Esophagus mucosa (tissue), 1 donor: ENCODE results near the gene RIPPLY1. TPM values are rescaled to one million over a fixed set of nuclear protein-coding genes. Genes with fewer than 3 reads are reported as not detected.
"Not testable (repeated sequence)": the region's sequence is repeated elsewhere in the genome, so short reads cannot be mapped to it uniquely, and the experiment has no call there.

Experiments used
- ATAC-seq: fragments of 200-7000 bp; cut with Tn5 transposase; one replicate; pipeline ENCODE4 v1.9.1; 2020
- total RNA-seq: library from RNA; stranded (reverse); gene quantifications from one replicate; pipeline ENCODE4 v1.2.4, GENCODE V29; 2023
- donor health status: DM: yes; HTN: yes; CAD: no.

Gene RIPPLY1
- total RNA-seq, 1 donor from 2014 or later, result not detected

DNA sequence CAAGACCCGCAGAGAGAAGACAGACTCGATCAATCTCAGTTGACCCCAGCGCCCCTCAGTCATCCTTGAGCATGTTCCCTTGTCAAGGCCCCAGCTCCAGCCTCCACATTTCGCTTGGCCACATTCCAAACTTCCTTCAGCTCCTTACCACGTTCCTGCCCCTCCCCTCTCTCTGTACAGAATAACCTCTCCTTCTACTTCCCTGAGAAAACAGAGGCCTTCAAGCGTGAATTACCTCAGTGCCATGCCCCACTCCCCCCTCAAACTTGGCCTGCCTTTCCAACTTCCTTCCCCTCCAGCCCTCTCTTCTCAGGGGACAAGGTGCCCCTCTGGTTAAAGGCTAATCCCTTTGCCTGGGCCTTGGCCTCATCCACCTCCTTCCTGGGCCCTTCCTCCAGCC, 3.2 kb upstream of the RIPPLY1 start:
- no peak for ATAC-seq

DNA sequence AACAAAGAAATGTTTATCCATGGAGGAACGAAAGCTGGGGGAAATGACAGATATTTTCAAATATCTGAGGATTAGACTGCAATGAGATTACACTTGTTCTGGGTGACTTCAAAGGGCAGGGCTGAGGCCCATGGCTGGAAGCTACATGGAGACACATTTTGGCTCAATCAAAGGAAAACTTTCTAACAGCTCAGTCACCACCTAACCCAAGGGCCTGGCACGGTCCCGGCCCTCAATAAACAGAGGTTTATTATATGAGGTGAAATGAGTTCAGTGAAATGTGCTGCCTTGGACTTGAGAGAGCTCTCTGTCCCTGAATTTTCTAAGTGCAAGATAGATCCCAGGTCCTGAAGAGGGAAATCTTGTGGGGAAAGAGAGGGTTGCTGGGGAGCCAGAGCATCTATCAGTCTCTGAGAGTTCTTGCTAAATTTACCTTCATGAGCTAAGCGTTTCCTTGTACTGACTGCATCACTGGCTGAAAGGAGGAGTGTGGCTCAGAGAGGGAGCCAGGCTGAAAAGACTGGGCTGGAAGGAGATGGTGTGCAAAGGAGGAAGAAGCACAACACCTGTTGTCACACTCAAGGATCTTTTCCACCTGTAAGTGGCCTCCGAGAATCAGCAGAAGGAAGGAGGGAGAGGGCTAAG, 2.0 kb upstream of the RIPPLY1 start:
- ATAC-seq, result no peak

DNA sequence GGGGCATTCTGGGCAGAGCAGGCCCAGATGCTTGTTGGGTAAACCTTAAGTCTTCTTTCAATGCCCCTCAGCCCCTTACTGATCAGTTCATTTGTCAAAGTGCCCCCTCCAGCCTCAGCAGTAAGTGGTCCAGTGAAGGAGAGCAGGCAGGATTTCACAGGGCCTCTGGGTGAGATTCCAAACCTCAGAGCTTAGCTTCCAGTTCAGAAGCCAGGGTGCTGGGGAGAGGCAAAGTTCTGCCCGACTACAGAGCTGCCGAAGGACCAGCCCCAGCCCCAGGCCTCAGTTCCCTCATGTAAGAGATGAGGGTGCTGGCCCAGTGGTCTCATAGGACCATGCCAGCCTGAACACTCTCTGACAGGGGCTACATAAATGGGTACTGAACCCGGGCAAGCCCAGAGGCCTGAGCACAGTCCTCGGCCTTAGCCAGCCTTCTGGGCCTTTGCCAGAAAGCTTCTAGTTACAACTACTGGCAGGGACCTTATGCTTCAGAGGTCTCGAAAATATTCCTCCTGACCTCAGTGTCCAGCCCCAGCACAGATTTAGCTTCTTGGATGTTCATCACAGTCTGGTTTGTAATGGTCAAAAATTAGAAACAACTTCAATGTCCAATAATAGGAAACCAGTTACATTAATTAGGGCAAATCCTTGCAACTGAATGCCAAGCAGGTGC, 851 bp upstream of the RIPPLY1 start:
- no peak for ATAC-seq

DNA sequence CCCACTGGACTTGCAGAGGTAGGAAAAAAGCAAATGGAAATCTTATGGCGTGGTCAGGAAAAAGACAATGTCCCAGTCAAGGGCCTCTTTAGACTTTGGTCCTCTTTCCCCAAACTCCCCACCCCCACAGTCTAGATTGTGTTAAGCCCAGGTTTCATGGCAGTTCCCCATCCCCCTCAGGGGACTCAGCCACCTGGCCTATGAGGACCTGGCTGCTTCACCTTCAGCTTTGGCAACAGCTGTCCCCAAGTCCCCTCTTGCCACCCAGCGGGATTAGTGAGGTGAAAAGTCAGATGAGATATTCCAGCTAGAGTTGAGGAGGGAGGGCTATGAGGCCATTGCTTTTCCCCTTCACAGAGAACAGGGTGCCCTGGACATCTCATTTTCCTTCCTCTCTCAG, 457 bp downstream of the RIPPLY1 start:
- ATAC-seq, result no peak

DNA sequence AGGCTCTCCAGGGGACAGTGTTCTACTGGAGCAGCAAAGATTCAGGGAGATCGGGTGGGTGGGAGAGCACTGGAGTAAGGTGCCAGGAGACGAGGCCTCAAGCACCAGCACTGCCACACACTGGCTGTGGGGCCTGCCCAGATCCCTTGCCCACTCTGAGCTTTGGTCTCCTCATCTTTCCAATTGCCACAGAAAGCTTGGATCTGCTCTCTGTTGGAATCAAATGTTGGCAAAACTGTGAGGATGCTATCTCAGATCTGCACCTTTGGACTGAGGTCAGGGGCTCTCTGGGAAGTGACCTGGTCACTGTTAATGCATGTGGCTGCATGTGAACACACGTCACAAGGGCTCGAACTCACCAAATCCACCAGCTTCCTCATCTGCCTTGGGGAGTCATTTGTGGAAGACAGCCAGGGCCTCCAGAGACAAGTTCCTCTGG, 1.3 kb downstream of the RIPPLY1 start:
- no peak for ATAC-seq

DNA sequence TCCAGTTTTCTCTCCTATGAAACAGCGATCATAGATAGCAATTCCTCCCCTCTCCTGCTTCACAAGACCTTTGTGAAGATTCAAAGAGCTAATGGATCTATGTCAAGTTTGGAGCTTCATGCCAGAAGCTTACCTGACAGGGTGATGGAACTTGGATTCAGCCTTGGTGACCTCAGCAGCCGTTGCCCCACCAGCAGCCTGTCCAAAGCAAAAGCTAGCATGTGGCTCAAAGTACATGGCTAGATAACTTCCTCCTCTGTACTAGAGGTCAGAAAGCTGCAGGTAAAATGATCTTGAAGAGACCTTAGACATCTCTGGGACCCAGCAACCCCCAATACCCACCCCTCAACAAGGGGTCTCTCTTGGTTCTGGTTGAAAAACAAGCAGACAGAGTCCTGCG, 1.8 kb downstream of the RIPPLY1 start:
- ATAC-seq, result no peak

DNA sequence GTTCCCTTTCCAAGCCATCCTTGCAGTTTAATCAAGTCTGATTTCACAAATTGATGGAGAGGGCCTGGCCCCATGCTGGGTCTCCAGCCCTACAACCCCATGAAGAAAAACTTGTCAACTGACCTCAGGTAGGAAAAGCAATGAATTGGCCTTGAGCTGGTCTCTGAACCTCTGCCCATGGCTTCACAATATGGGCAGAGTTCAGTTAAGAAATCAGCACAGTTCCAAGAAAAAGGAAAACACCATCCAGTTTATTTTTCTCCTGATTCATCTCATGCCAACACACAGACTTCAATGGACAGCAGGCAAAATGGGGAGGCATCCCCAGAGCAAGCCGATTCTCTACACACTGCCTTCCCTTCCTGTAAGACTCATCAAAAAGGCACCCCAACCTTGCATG, 3.3 kb downstream of the RIPPLY1 start:
- no peak for ATAC-seq

DNA sequence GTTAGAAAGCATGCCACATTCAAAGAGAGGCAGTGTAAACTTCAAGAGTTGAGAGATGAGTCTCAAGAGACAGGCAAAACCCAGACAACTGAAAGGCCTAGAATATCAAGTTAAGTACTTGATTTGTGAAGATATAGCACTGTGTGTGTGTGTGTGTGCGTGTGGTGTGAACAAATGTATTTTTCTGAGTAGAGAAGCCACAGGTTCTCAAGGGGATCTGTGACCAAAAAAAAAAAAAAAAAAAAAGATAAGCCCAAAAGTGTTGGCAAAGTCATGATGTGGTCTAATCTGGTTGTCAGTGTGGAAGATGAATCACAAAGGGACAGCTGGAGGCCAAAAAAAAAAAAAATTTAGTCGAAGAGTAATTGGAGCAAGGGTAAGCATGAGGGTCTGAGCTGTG, 3.9 kb downstream of the RIPPLY1 start:
- ATAC-seq, result no peak

DNA sequence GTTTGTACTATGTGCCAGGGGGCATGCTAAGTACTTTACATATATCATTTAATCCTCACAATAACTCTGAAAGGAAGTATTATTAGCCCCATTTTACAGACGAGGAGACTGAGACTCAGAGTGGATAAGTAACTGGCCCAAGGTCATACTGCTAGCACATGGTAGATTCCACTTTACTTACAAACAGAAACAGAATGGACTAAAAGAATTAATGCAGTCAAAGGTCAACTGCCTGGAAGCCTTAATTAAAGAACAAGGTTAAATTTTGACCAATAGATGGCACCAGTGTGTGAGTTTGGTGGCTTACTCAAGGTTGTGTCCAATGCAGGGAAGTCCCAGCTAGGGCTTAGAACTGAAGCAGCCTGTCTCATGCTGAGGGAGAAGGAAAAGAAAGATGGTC, 4.7 kb downstream of the RIPPLY1 start:
- ATAC-seq, result peak; percentile 47

DNA sequence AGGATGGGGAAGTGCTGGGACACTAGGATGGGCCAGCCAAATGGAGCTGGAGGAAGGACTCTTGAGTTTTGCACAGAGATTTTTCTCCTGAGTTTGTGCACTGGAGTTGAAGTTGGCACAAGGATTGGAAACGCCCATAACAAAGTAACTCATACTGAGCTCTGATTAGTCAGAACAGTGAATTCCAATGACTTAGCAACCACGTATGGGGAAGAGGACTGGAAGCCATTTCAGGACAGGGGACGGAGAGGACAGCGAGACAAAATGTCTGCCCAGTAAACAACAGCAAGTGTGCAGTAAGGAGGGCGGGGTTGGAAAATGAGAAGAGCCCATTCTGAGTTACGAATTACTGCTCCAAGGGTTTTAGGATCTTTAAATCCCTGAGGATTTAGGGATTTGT, 5.9 kb downstream of the RIPPLY1 start:
- ATAC-seq, result peak; percentile 35

DNA sequence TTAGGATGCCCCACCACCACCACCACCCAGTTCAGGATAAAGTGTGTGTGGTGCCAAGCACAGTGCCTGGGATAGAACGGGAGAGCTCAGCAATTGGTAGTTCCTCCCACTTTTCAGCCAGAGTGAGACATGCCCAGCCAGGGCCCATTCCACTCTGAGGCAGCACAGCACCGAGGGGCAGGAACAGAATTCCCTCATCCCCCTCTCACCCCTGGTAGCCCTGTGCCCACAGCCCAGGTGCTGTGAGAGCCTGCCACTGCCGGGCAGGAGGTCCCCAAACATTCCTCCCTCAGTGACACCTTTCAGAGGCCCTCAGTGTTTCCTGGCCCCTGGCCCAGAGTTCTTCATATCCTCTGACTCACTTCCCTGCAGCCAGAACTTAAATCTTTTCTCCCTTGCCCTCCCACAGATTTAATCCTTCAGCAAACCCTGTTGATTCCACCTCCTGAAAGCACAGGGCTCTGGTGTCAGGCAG, 8.1 kb downstream of the RIPPLY1 start:
- peak; percentile 62 for ATAC-seq

DNA sequence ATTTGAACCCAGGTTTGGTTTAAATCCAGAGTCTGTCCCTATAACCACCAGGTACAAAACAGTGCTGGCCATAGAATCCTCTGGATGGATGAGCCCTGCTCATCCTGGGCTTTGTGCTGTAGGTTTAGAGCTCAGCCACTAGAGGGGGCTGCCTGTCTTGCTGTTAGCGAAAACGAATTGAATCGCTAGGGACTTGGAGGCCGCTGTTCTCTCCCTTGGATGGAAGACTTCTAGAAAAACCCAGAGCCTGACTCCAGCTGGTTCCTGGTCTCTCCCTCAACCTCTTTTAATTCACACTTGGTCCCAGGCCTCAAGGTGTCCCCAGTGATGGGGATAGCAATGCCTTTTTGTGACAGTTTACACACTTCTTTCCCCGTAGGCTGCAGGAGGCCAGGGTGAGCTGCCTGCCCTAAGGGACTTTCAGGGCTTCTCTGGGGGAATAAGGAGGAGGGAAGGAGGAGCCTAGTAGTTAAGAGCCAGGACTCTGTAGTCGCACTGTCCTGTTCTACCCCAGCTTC, 8.7 kb downstream of the RIPPLY1 start:
- peak; percentile 77 for ATAC-seq

DNA sequence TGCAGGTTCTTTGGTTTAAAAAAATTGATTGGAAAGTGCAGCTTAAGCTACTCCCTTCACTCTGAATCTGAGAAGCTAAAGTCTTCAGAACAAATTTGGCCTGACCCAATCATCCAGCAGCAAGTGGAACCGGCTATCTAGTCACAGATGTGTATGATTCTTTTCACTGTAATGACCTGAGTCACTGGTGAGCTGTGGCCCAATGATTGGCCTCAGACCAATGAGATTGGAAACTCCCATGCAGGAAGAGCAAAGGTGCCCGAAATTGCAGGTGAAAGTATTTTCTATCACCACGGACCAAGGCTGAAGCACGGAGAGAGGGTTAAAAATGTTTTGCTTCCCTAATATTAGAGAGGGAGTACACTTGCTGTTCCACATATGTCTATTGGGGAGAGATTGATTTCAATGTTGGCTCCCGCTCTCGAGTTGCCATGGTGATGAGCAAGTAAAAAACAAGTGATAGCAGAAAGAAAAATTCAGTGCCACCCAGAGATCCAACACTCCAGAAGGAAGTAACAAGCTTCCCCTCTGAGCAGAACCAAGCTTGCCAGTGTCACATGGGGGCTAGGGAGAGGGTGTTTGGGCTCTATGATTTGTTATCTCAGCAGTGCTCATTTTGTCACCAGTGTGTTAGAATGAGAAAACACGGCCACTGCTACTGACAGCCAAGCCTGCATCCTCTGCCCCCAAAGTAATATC, 11.2 kb downstream of the RIPPLY1 start:
- ATAC-seq, result peak; percentile 48

DNA sequence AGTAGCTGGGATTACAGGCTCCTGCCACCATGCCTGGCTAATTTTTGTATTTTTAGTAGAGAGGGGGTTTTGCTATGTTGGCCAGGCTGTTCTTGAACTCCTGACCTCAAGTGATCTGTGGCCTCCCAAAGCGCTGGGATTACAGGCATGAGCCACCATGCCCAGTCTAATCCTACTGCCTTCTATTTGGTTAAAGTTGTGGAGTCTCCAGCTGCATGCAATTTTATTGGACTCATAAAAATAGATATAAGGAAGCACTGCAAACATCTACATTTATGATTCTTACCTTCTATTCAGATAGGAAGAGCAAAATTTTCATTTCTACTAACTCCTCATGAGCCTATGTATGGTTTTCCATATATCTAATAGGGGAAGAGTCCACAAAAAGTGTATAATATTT, 13.7 kb downstream of the RIPPLY1 start:
- no peak for ATAC-seq

DNA sequence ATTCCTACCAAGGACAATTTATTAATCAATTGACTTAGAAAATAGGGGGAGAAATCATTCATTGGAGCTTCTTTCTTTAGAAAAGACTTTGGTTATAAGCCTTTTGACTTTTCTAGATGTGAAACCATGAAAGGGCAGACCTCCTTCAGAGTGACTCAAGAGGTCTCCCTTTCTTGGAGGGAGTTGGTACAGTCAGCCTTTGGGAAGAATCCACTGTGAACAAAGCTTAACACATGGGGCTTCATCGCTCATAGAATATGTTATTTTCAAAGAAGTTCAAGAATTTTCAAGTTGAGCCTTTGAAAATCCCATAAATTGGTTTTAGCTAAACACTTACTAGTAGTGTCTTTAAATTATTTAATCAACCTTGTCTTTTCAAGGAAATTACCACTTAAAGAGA, 28.0 kb downstream of the RIPPLY1 start:
- no peak for ATAC-seq

DNA sequence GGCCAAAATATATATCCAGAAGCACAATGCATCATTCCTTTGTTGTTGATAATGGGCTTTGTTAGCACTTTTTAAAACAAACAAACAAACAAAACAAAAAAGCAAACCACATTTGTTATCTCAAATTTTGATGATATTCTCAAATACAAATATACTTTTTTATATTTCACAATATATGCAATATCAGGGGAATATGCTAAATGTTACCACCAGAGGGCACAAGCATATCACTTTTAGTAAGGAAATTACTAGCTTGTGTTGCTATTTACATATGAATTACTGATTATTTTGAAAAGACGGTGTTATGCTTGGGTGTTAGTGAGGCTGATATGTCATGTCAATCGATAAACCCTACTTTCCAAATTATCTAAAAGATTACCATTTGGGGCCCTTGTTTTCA, 29.1 kb downstream of the RIPPLY1 start:
- no peak for ATAC-seq

DNA sequence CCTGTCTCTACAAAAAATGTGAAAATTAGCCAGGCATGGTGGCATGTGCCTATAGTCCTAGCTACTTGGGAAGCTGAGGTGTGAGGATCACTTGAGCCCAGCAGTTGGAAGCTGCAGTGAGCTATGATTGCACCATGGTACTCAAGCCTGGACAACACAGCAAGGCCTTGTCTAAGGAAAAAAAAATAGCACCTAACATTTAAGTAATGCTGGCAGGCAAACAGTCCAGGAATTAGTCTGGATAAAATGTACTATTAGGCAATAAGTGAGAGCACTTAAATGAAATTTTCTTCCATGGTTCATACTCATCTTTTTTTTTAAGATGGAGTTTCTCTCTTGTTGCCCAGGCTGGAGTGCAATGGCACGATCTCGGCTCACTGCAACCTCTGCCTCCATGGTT, 30.3 kb downstream of the RIPPLY1 start:
- not testable (repeated sequence) for ATAC-seq

DNA sequence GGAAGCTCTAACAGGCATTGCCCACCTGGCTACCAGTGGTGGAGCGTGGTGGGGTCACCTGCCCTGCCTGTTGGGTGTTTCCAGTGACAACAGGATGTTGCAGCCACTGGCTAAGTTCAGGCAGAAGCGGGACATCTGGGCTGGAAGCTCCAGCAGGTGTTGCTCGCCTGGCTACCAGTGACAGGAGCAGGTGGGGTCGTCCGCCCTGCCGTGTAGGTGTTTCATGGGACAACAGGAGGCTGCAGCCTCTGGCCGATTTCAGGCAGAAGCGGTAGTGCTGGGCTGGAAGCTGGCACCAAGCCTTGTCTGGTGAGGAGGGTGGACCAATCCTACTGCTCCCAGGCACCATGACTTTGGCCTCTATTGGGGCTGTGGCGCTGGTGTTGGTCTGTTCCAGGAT, 39.4 kb downstream of the RIPPLY1 start:
- ATAC-seq, result no peak

DNA sequence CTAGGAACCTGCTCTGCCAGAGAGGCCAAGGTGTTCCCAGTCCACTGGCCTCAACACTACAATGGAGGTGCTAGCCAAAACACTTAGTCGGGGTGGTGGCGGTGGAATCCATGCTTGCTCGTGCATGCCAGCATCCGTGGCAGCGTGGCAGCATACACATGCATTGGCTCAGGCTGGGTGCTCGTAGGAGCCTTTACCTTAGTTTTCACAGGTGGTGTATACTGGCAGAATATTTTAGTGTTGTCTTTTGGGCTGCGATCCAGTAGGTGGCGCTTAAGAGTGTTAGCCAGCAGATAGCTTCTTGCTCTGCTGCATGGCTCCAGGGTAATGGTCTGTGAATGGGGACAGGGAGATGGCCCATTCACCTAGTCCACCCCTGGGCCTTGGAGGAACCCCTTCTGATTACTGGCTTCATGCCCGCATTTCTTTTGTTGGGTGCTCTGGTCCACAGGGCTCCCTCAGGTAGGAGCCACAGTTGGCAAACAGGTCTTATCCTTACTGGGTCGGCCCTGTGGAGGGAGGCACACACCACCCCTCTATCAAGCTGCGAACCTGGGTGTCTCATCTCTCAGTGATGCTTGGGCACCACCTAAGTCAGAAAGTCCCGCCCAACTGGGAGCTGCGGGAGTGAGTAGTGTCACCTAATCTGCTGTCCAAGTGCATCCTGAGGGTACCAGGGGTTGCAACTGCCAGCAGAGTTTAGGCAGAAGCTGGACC, 40.0 kb downstream of the RIPPLY1 start:
- peak; percentile 47 for ATAC-seq
